HG02571 (cell line): ENCODE data around the gene TRAF4.
"Not testable (repeated sequence)": the region's sequence is repeated elsewhere in the genome, so short reads cannot be mapped to it uniquely, and the experiment has no call there.

ENCODE experiments used
- ATAC-seq: cut with Tn5 transposase; IDR thresholded peaks from one replicate; pipeline ENCODE4 v1.9.1; 2021; ENCODE audit warnings: mild to moderate bottlenecking, moderate library complexity; ENCODE audit not compliant: unreplicated experiment

The TRAF4 gene

DNA sequence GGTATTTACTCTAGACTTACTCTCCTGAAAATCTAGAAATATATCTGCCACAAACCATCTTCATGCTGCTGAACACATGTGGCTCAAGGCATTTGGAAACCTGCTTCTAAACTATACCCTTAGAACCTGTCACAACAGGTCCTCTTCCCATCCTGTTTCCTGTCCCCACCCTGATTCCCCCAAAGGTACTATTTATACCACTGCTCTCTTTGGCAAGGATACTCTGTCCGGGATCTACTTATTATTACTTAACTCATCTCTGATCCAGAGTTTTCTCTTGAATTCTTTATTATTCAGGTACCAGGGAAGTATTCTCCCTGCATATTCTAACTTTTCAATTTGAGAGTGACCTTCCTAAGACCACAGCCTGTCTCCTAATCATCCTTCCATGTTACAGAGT lies 33.4 kb downstream of the TRAF4 start:
- ATAC-seq, result no peak

GRCh38 chr17:28779601-28780000 lies 35.8 kb downstream of the TRAF4 start:
- ATAC-seq, result not testable (repeated sequence)

DNA sequence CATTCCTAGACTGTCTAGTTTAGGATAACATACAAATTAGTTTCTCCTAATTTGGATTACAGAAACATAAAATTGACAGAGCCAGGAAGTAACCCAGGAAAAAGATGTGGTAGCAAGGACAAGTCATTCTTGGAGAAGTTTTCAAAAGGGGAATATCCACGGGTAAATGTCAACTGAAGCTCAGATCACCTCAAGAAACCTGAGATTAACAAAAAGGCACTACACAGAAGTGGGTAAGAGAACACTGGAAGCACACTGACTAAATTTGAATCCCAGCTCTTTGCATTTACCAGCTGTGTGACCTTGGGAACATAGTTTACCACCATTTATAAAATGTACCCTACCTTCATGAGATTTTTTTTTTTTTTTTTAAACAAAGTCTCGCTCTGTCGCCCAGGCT lies 39.4 kb downstream of the TRAF4 start:
- ATAC-seq, result no peak

- no peak for ATAC-seq
Measured at GRCh38 chr17:28788100-28788499, 44.3 kb downstream of the TRAF4 start.

DNA sequence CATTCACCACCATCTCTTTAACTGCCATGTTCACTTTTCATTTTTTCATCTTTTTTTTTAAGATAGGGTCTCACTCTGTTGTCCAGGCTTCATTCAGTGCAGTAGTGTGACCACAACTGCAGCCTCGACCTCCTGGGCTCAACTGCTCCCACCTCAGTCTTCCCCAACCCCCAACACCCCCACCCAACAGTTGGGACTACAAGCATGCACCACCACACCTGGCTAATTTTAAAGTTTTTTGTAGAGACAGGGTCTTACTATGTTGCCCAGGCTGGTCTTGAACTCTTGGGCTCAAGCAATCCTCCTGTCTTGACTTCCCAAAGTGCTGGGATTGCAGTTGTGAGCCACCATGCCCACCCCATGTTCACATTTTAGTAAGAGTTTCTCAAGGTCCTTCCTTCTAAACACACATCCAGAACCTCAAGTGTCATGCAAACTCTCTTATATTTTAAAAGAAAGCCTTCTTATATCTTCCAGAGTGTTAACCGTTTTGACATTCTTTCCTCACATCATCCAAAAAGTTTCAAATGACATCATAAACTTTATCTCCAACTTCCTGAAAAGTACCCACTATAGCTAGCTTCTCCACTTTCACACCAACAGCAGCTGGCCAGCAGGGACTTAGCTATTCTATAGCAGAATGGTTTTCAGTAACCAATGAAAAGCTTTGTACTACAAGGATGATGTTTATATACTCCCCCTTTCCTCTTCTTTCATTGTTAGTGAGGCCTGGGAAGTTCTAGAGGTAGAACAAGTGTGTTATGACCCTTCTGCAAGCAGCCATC lies 49.3 kb downstream of the TRAF4 start:
- ATAC-seq, result no peak

- not testable (repeated sequence) for ATAC-seq
Measured at GRCh38 chr17:28794846-28795441, 51.1 kb downstream of the TRAF4 start.

- ATAC-seq, result no peak
Measured at GRCh38 chr17:28796062-28796461, 52.3 kb downstream of the TRAF4 start.
